Coronary artery (tissue), 2 donors: ENCODE data around the gene DISC1.

Experiments used
- DNase-seq: peaks from one replicate; pipeline ENCODE4 v3.0.0-alpha.2; 2017; ENCODE audit warnings: low spot score
- H3K27ac ChIP-seq, 2 donors: fragments of 200-600 bp; sonication (generic); one replicate each; pipeline ENCODE4 v1.5.1; 2016 to 2019
- H3K4me3 ChIP-seq: fragments of 200-600 bp; sonication (generic); 2 replicates; pipeline ENCODE4 v1.5.1; 2016; ENCODE audit warnings: mild to moderate bottlenecking, moderate library complexity
- TF ChIP-seq, protein P1 (sequence below): fragments of 200-600 bp; sonication (generic); IDR thresholded peaks from one replicate; pipeline ENCODE4 v1.5.1; 2019; ENCODE audit warnings: antibody characterized with exemption

Gene DISC1

DNA sequence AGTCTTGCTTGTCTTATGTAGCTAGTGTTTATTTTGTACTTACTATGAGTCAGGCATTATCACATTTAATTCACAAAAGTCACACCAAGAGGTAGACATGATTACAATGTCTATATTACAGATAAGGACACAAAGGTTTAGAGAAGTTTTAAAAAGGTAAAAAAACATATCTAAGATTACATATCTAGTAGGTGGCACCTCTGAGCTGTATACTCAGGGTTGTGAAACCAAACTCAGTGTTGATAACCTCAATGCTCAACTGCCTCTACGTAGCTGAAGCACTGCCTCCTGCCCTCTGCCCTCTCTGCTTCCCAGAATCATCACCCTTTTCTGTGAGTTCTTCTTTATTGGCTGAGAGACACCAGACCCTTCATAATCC, 431.3 kb downstream of the DISC1 start:
- Histone ChIP-seq H3K4me3 (no peak overlapping the region), H3K27ac (no peak overlapping the region)
- TF ChIP-seq, protein P1, sequence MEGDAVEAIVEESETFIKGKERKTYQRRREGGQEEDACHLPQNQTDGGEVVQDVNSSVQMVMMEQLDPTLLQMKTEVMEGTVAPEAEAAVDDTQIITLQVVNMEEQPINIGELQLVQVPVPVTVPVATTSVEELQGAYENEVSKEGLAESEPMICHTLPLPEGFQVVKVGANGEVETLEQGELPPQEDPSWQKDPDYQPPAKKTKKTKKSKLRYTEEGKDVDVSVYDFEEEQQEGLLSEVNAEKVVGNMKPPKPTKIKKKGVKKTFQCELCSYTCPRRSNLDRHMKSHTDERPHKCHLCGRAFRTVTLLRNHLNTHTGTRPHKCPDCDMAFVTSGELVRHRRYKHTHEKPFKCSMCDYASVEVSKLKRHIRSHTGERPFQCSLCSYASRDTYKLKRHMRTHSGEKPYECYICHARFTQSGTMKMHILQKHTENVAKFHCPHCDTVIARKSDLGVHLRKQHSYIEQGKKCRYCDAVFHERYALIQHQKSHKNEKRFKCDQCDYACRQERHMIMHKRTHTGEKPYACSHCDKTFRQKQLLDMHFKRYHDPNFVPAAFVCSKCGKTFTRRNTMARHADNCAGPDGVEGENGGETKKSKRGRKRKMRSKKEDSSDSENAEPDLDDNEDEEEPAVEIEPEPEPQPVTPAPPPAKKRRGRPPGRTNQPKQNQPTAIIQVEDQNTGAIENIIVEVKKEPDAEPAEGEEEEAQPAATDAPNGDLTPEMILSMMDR: no peak
- no peak for DNase-seq

DNA sequence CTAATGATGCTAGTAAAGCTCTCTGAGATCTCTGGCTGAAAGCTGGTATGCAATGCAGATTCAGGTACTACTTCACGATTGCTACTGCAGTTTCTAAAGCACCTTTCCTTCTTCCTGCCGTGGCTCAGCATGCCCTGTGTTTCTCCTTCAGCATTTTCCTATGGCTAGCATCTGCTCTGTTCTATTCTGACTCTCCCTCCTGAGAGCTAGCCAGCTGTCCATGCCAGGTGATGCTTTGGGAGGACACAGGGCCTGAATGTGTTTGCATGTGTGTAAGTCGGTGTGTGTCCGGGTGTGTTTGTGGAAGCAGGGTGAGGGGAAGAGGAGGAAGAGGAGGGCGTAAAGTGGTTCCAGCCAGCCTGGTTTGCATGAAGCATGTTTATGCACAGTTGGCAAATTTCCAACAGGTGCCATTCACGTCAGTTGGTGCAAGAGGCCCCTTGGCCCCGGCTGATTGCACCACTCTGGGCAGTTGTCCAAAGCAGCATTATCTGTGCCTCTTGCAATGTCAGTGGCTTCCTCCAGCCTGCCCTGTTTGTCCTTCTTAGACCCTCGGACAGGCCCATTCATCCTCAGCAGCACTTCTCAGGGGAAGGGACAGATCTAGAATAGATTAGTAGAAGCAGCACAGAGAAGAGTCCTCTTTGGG, 433.3 kb downstream of the DISC1 start:
- H3K27ac ChIP-seq: no peak overlapping the region
- TF ChIP-seq, protein P1: no peak
- no peak overlapping the region for H3K4me3 ChIP-seq
- DNase-seq: no peak

DNA sequence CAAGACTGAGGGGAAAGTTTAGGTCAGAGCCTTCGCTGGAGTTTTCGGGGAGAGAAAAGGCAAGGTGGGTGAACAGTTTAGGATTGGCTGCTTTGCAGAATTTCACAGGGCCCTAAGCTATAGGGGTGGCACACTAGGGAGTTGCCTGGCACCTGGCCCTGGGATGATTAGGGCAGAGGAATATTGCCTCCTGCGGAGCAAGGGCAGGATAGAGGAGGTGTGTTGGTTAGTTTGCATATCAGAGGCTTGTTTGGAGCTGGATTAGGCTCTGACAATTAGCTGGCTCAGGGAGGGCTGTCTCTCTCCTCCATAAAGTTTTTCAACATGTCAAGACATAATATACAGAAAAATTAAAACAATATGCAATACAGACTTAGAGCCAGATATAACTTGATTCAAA, 436.4 kb downstream of the DISC1 start:
- TF ChIP-seq, protein P1: no peak
- DNase-seq: no peak
- Histone ChIP-seq H3K27ac (no peak overlapping the region), H3K4me3 (no peak overlapping the region)

DNA sequence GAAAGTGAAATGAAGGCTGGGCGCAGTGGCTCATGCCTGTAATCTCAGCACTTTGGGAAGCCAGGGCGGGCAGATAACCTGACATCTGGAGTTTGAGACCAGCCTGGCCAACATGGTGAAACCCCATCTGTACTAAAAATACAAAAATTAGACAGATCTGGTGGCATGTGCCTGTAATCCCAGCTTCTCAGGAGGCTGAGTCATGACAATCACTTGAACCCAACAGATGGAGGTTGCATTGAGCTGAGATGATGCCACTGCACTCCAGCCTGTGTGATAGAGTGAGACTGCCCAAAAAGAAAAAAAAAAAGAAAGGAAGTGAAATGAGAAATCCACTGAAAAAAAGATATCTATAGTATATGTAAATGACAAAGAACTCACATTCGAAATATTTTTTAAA, 439.9 kb downstream of the DISC1 start:
- no peak for DNase-seq
- Histone ChIP-seq H3K27ac (no peak overlapping the region), H3K4me3 (no peak overlapping the region)
- TF ChIP-seq, protein P1: no peak

DNA sequence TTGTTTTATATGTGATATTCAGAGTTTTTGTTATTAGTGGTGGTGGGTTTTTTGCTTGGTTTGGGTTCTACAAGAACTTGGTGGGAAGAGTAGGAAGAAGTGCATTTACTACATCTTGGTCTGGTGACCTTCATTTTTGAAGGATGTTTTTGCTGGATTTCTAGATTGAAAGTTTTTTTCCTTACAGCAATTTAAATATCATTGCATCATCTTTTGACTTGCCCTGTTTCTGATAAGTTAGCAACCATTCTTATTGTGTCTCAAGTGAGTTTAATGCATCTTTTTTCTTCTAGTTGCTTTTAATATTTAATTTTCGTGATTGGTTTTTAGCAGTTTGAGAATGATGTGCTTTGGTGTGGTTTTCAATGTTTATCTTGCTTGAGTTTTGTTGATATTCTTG, 447.7 kb downstream of the DISC1 start:
- Histone ChIP-seq H3K27ac (no peak overlapping the region), H3K4me3 (no peak overlapping the region)
- DNase-seq: no peak
- TF ChIP-seq, protein P1: no peak

DNA sequence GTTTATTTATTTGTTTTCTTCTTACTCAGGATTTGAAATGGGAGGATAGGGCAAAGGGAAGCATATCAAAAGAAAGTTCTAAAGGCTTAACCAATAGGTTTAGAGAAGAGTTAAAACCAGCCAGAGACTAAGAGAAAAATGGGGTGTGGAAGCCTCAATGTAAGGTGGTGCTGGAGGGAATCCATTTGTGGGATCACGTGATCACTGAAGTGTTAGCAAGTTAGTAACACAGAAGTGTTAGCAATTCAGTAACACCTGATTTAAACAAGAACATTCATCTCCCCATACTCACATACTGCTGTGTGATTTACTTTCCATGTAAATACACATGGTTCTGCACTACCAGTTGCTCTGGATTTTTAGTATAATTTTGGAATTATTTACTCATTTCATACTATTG, 451.2 kb downstream of the DISC1 start:
- no peak overlapping the region for H3K4me3 ChIP-seq
- no peak overlapping the region for H3K27ac ChIP-seq
- TF ChIP-seq, protein P1: no peak
- DNase-seq: no peak

DNA sequence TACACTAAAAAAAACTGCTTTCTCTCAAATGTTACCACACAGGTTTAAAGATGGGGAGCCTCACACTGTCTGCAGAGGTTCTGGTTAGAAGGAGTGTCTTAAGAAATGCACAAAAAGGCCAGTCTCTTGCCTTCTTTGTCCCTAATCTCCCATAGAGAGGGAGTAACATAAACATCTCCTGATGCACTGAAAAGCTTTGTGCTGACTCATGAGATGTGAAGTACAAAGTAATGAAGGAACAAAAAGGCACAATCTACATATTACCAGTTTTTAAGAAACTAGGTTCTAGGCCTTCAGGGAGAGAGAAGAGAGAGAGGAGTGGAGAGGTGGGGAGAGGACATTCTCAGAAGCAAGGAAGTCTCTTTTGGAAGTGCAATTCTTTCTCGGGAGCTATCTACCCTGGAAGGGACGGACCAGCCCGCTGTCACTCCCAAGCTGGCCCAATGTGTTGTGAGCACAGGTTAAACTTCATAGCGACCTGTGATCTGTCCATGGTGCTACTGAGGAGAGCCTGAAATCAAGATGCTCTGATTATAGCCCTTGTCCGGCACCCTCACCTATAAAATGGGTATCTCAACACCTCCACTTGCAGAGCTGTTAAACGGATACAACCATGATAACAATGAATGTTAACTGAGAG, 458.1 kb downstream of the DISC1 start:
- H3K27ac ChIP-seq: no peak overlapping the region
- TF ChIP-seq, protein P1: no peak
- DNase-seq: no peak
- no peak overlapping the region for H3K4me3 ChIP-seq
